IMR-90 (cell line): ENCODE results near the gene PEX16. TPM values are rescaled to one million over a fixed set of nuclear protein-coding genes. Genes with fewer than 3 reads are reported as not detected.
A peak's percentile ranks its signal among the peaks of the same experiment; 100 is the strongest.

Experiments
- ATAC-seq: fragments of 200-7000 bp; cut with Tn5 transposase; 2 replicates; pipeline ENCODE4 v1.9.1; 2020; ENCODE audit warnings: low read depth, mild to moderate bottlenecking, moderate library complexity
- BruUV-seq: library from RNA; stranded (reverse); fragments of 400-500 nt; replicated peaks from 2 replicates; lab custom pipeline; 2021; lab: Mats Ljungman, UMichigan
- CTCF ChIA-PET: fragments of 300-600 bp; formaldehyde crosslinking; extraction: SDS; loops from one replicate; lab custom pipeline; 2021; ENCODE audit warnings: antibody characterized with exemption; lab: Yijun Ruan, JAX
- POLR2A ChIA-PET: fragments of 300-600 bp; sonication (Branson Sonifier 250); formaldehyde crosslinking; loops from one replicate; lab custom pipeline; 2022; ENCODE audit warnings: antibody characterized with exemption; ENCODE audit not compliant: unreplicated experiment; lab: Charles Lee
- DNase-seq: peaks from one replicate; pipeline ENCODE4 v3.0.0; 2013
- H2AFZ ChIP-seq: replicated peaks from 2 replicates; pipeline ENCODE3; 2013; ENCODE audit warnings: low read length, mild to moderate bottlenecking; ENCODE audit not compliant: poor library complexity
- H2AK5ac ChIP-seq: 2 replicates; pipeline ENCODE4 v1.6.1; 2013; ENCODE audit warnings: low read depth, low read length, inconsistent platforms
- H2AK9ac ChIP-seq: replicated peaks from 2 replicates; pipeline ENCODE3; 2013; ENCODE audit warnings: mild to moderate bottlenecking, low read depth, low read length, moderate library complexity; ENCODE audit not compliant: poor library complexity
- H2BK120ac ChIP-seq: 2 replicates; pipeline ENCODE4 v1.6.1; 2013; ENCODE audit warnings: low read depth, low read length, inconsistent platforms
- H2BK15ac ChIP-seq: 3 replicates; pipeline ENCODE4 v1.6.1; 2013; ENCODE audit warnings: low read depth, low read length, inconsistent platforms
- H2BK20ac ChIP-seq: 2 replicates; pipeline ENCODE4 v1.6.1; 2013; ENCODE audit warnings: low read depth, mild to moderate bottlenecking, inconsistent platforms, low read length, moderate library complexity
- H2BK5ac ChIP-seq: 2 replicates; pipeline ENCODE4 v1.6.1; 2013; ENCODE audit warnings: mild to moderate bottlenecking, low read depth, low read length, inconsistent platforms; ENCODE audit not compliant: poor library complexity, severe bottlenecking
- H3K14ac ChIP-seq: replicated peaks from 2 replicates; pipeline ENCODE4 v1.6.1; 2013; ENCODE audit warnings: low read depth, low read length, inconsistent platforms
- H3K18ac ChIP-seq: 2 replicates; pipeline ENCODE4 v1.6.1; 2013; ENCODE audit warnings: low read depth, low read length, control low read depth
- H3K23ac ChIP-seq: 2 replicates; pipeline ENCODE4 v1.6.1; 2013; ENCODE audit warnings: low read depth, low read length, inconsistent platforms
- H3K27ac ChIP-seq: 2 replicates; pipeline ENCODE4 v1.5.1; 2013; ENCODE audit warnings: mild to moderate bottlenecking, control low read depth, low read length; ENCODE audit not compliant: insufficient read depth
- H3K27me3 ChIP-seq: 2 replicates; pipeline ENCODE4 v1.6.1; 2013; ENCODE audit warnings: low read length; ENCODE audit not compliant: control insufficient read depth, insufficient read depth
- H3K36me3 ChIP-seq: 2 replicates; pipeline ENCODE4 v1.6.1; 2013; ENCODE audit warnings: low read length, mixed read lengths; ENCODE audit not compliant: control insufficient read depth, insufficient read depth
- H3K4ac ChIP-seq: 2 replicates; pipeline ENCODE4 v1.6.1; 2013; ENCODE audit warnings: low read depth, low read length, inconsistent platforms
- H3K4me1 ChIP-seq: 2 replicates; pipeline ENCODE4 v1.6.1; 2013; ENCODE audit warnings: low read length, mixed read lengths; ENCODE audit not compliant: control insufficient read depth, insufficient read depth
- H3K4me2 ChIP-seq: 2 replicates; pipeline ENCODE4 v1.6.1; 2013; ENCODE audit warnings: low read depth, mild to moderate bottlenecking, control low read depth, low read length, moderate library complexity
- H3K4me3 ChIP-seq: 2 replicates; pipeline ENCODE4 v1.5.1; 2013; ENCODE audit warnings: low read depth, mild to moderate bottlenecking, control low read depth, low read length, moderate library complexity; ENCODE audit not compliant: insufficient read depth
- H3K56ac ChIP-seq: 2 replicates; pipeline ENCODE4 v1.6.1; 2013; ENCODE audit warnings: low read length, inconsistent platforms; ENCODE audit not compliant: insufficient read depth; ENCODE audit errors: extremely low read depth
- H3K79me1 ChIP-seq, 2 experiments: 2 replicates each; pipeline ENCODE4 v1.6.1; 2013; ENCODE audit warnings: low read length in 2 of 2, inconsistent platforms in 1 of 2, low read depth in 1 of 2
- H3K9ac ChIP-seq: 2 replicates; pipeline ENCODE4 v1.6.1; 2013; ENCODE audit warnings: low read depth, low read length, control low read depth
- H3K9me1 ChIP-seq: 2 replicates; pipeline ENCODE4 v1.6.1; 2013; ENCODE audit warnings: low read length, inconsistent platforms; ENCODE audit not compliant: insufficient read depth
- H3K9me3 ChIP-seq: 2 replicates; pipeline ENCODE4 v1.6.1; 2013; ENCODE audit warnings: low read length; ENCODE audit not compliant: control insufficient read depth, insufficient read depth
- H4K20me1 ChIP-seq: 2 replicates; pipeline ENCODE4 v1.6.1; 2013; ENCODE audit warnings: low read length, inconsistent platforms; ENCODE audit not compliant: insufficient read depth
- H4K5ac ChIP-seq: 2 replicates; pipeline ENCODE4 v1.6.1; 2013; ENCODE audit warnings: mild to moderate bottlenecking, low read depth, low read length, control low read depth
- H4K8ac ChIP-seq, 2 experiments: 2 replicates each; pipeline ENCODE4 v1.6.1; 2013; ENCODE audit warnings: low read depth in 2 of 2, low read length in 2 of 2, control low read depth in 1 of 2, inconsistent platforms in 1 of 2
- H4K91ac ChIP-seq: 2 replicates; pipeline ENCODE4 v1.6.1; 2013; ENCODE audit warnings: low read depth, low read length, inconsistent platforms; ENCODE audit not compliant: insufficient read depth
- BHLHE40 ChIP-seq: fragments of 150-350 bp; IDR thresholded peaks from 2 replicates; pipeline ENCODE4 v1.6.1; 2016; ENCODE audit warnings: mild to moderate bottlenecking, low read depth, low read length
- CEBPB ChIP-seq: IDR thresholded peaks from 2 replicates; pipeline ENCODE4 v1.6.1; 2012; ENCODE audit warnings: low read depth, low read length, improper control_type of control experiment
- CHD1 ChIP-seq: IDR thresholded peaks from 2 replicates; pipeline ENCODE4 v1.6.1; 2012; ENCODE audit warnings: low read depth, low read length, improper control_type of control experiment
- FOS ChIP-seq: fragments of 150-350 bp; IDR thresholded peaks from 2 replicates; pipeline ENCODE4 v1.6.1; 2016; ENCODE audit warnings: low read depth, low read length
- MAFK ChIP-seq: IDR thresholded peaks from 2 replicates; pipeline ENCODE4 v1.6.1; 2012; ENCODE audit warnings: low read depth, low read length, improper control_type of control experiment
- MAZ ChIP-seq: IDR thresholded peaks from 2 replicates; pipeline ENCODE4 v1.6.1; 2012; ENCODE audit warnings: low read depth, mild to moderate bottlenecking, low read length, improper control_type of control experiment, moderate library complexity, borderline replicate concordance
- MXI1 ChIP-seq: IDR thresholded peaks from 2 replicates; pipeline ENCODE4 v1.6.1; 2012; ENCODE audit warnings: low read depth, mild to moderate bottlenecking, low read length, moderate library complexity, borderline replicate concordance
- NFE2L2 ChIP-seq: fragments of 150-350 bp; IDR thresholded peaks from 2 replicates; pipeline ENCODE4 v1.6.1; 2016; ENCODE audit warnings: low read depth, mild to moderate bottlenecking, low read length
- POLR2A ChIP-seq: IDR thresholded peaks from 2 replicates; pipeline ENCODE4 v1.6.1; 2012; ENCODE audit warnings: mild to moderate bottlenecking, low read depth, low read length
- RAD21 ChIP-seq: IDR thresholded peaks from 2 replicates; pipeline ENCODE4 v1.6.1; 2012; ENCODE audit warnings: low read length, improper control_type of control experiment
- RCOR1 ChIP-seq: IDR thresholded peaks from 2 replicates; pipeline ENCODE4 v1.6.1; 2012; ENCODE audit warnings: mild to moderate bottlenecking, low read length, improper control_type of control experiment; ENCODE audit not compliant: insufficient replicate concordance
- RFX5 ChIP-seq: IDR thresholded peaks from 2 replicates; pipeline ENCODE4 v1.8.0; 2012; ENCODE audit warnings: low read depth, mild to moderate bottlenecking, low read length, moderate library complexity
- WGBS, 2 experiments: methylation state at CpG; one replicate each; pipeline versions ENCODE4 v1.1.5 to v1.1.7; 2013; ENCODE audit warnings: missing lambda C conversion rate in 2 of 2; ENCODE audit not compliant: insufficient read length in 1 of 2; ENCODE audit errors: extremely low coverage in 2 of 2; 5-methylcytosine and 5-hydroxymethylcytosine counted together
- dilution Hi-C: fragments of 300-500 bp; cut with HindIII; formaldehyde crosslinking; loops from one replicate; pipeline ENCODE4 v1.14.3; 2018; ENCODE audit warnings: low sequenced_read_pairs; ENCODE audit not compliant: unreplicated experiment
- in situ Hi-C: fragments of 300-500 bp; cut with MboI; formaldehyde crosslinking; loops from 3 replicates; pipeline ENCODE4 v1.14.3; 2019; ENCODE audit warnings: low sequenced_read_pairs, inconsistent platforms, mixed read lengths
- intact Hi-C: fragments of 100-400 bp; cut with micrococcal nuclease; formaldehyde crosslinking; loops from 2 replicates; pipeline ENCODE4 v1.10.0; 2022
- polyA plus RNA-seq, 3 experiments: library from polyadenylated mRNA; depleted of rRNA; stranded (reverse); fragments of >200 nt; gene quantifications; 2 replicates each; pipeline ENCODE4 v1.2.3, GENCODE V29; 2012; ENCODE audit warnings: low replicate concordance in 1 of 3
- total RNA-seq: library from RNA; depleted of rRNA; stranded (reverse); fragments of >200 nt; gene quantifications from 2 replicates; pipeline ENCODE4 v1.2.3, GENCODE V29; 2012
- TF ChIP-seq, protein P1 (sequence below): conservative IDR thresholded peaks from 2 replicates; pipeline ENCODE4 v1.5.1; 2012; ENCODE audit warnings: mild to moderate bottlenecking, low read depth, low read length, improper control_type of control experiment

The PEX16 gene
- total and polyA plus RNA-seq, 2 of the 4 experiments (the other 2 are of a cell fraction), result 17.9 to 23.3 TPM

DNA sequence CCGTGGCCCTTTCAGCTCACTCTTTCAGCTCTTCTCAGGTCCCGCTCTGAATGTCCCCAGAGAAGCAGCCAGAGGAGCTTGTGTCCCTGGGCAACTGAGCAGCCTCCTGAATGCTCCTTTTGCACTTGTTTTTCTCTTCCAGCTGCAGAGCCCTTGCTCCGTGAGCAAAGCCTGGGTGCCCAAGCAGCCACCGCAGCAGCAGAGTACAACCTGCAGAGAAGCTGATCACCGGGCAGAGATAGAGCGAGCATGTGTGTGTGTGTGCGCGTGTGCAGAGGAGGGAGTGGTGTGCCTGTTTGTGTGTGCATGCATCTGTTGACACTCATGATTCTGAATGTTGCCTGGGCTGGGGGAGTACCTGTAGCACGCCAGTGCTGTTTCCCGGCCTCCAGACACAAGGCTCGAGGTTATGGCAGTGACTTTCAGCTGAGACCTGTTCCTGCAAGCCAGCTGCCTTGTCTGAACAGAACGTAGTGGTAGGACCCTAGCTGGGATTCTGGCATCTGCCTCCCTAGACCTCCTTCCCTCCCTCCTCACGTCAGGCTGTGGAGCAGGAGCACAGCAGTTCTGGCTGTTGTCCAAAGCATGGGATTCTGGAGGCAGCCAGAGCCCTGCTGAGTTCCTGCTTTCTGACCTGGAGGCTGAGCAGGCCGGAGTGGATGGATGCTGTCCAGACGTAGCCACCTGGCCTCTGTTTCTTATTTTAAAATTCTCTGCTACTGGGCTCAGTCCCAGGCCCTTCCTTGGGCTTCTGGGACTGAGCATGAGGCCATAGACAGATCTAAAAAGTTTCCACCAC lies 36.7 kb downstream of the PEX16 start:
- POLR2A ChIA-PET, result no interaction called here
- H3K4me2 ChIP-seq, result no peak overlapping the region
- peaks cover 33% of the 10 kb centered on the region for H3K36me3 ChIP-seq

More for the DNA sequence above, 36.7 kb downstream of the PEX16 start:
- Histone ChIP-seq H2AK5ac (no peak overlapping the region), H4K5ac (no peak overlapping the region), H4K8ac (no peak overlapping the region), H3K27me3 (peaks cover 3% of the 10 kb centered on the region; the same call in 1 of the 2 replicates), H3K9me3 (no peaks in the 10 kb centered on the region), H4K91ac (no peak overlapping the region), H2BK120ac (no peak overlapping the region), H3K9me1 (peaks cover 9% of the 10 kb centered on the region), H3K14ac (no peak overlapping the region), H3K79me1 (peaks cover 0 to 3% of the 10 kb centered on the region in 2 experiments; a peak in 1 of 4 replicates), H4K20me1 (peaks cover 24% of the 10 kb centered on the region), H3K4me3 (no peak overlapping the region), H3K4me1 (peaks cover 2% of the 10 kb centered on the region; the same call in 1 of the 2 replicates), H3K27ac (no peak overlapping the region), H3K18ac (no peak overlapping the region), H2AFZ (peak overlapping the region; percentile 43), H3K23ac (no peak overlapping the region), H2BK15ac (no peak overlapping the region), H3K56ac (no peak overlapping the region), H3K9ac (no peak overlapping the region), H2BK20ac (no peak overlapping the region), H2BK5ac (no peak overlapping the region), H2AK9ac (no peak overlapping the region), H3K4ac (no peak overlapping the region)
- TF ChIP-seq, protein P1, sequence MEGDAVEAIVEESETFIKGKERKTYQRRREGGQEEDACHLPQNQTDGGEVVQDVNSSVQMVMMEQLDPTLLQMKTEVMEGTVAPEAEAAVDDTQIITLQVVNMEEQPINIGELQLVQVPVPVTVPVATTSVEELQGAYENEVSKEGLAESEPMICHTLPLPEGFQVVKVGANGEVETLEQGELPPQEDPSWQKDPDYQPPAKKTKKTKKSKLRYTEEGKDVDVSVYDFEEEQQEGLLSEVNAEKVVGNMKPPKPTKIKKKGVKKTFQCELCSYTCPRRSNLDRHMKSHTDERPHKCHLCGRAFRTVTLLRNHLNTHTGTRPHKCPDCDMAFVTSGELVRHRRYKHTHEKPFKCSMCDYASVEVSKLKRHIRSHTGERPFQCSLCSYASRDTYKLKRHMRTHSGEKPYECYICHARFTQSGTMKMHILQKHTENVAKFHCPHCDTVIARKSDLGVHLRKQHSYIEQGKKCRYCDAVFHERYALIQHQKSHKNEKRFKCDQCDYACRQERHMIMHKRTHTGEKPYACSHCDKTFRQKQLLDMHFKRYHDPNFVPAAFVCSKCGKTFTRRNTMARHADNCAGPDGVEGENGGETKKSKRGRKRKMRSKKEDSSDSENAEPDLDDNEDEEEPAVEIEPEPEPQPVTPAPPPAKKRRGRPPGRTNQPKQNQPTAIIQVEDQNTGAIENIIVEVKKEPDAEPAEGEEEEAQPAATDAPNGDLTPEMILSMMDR, result no peak
- TF ChIP-seq NFE2L2 (no peak), CEBPB (no peak), MAFK (no peak), MXI1 (no peak), FOS (no peak), CHD1 (no peak), RAD21 (no peak), POLR2A (no peak), BHLHE40 (no peak), RCOR1 (no peak), MAZ (no peak), RFX5 (no peak)
- CTCF ChIA-PET, result no interaction called here
- no peak for DNase-seq
- intact Hi-C loops (no loop called here), dilution Hi-C loops (no loop called here), in situ Hi-C loops (no loop called here)
- BruUV-seq, result no TSS peak
- ATAC-seq, result no peak
- 93% methylated on average over 11 of the region's 15 CpGs; no CpG with 5 or more reads in 1 of the 2 experiments for WGBS, 2 experiments
